IMR-90 (cell line): ENCODE data around the gene GOLGA6C.

Experiments used
- CHD1 ChIP-seq: IDR thresholded peaks from 2 replicates; pipeline ENCODE4 v1.6.1; 2012; ENCODE audit warnings: low read depth, low read length, improper control_type of control experiment
- CTCF ChIP-seq: conservative IDR thresholded peaks from 2 replicates; pipeline ENCODE4 v1.5.1; 2012; ENCODE audit warnings: mild to moderate bottlenecking, low read depth, low read length, improper control_type of control experiment
- POLR2A ChIP-seq: IDR thresholded peaks from 2 replicates; pipeline ENCODE4 v1.6.1; 2012; ENCODE audit warnings: mild to moderate bottlenecking, low read depth, low read length
- RAD21 ChIP-seq: IDR thresholded peaks from 2 replicates; pipeline ENCODE4 v1.6.1; 2012; ENCODE audit warnings: low read length, improper control_type of control experiment
- RFX5 ChIP-seq: IDR thresholded peaks from 2 replicates; pipeline ENCODE4 v1.8.0; 2012; ENCODE audit warnings: low read depth, mild to moderate bottlenecking, low read length, moderate library complexity
- SMC3 ChIP-seq: fragments of 150-350 bp; IDR thresholded peaks from 2 replicates; pipeline ENCODE4 v1.6.1; 2016; ENCODE audit warnings: low read depth, mild to moderate bottlenecking, antibody characterized with exemption, low read length, moderate library complexity
- USF2 ChIP-seq: fragments of 150-350 bp; IDR thresholded peaks from 2 replicates; pipeline ENCODE4 v1.6.1; 2017; ENCODE audit warnings: mild to moderate bottlenecking, antibody characterized with exemption, low read length, low read depth

GRCh38 chr15:75230016-75230343 is 28.2 kb upstream of the GOLGA6C start:
- no peak for TF ChIP-seq CTCF
- TF ChIP-seq SMC3 = no peak
- TF ChIP-seq POLR2A = no peak
- no peak for TF ChIP-seq RFX5
- no peak for TF ChIP-seq CHD1
- TF ChIP-seq RAD21 = no peak
- TF ChIP-seq USF2 = no peak
